NB4 (cell line): ENCODE data around the gene RECK.

Experiments
- DNase-seq: peaks from one replicate; pipeline ENCODE4 v3.0.0; 2010; ENCODE audit warnings: low read depth
- H3K4me3 ChIP-seq: one replicate; pipeline ENCODE4 v1.5.1; 2011; ENCODE audit warnings: mild to moderate bottlenecking, low read depth, low read length, moderate library complexity
- CTCF ChIP-seq: IDR thresholded peaks from one replicate; pipeline ENCODE4 v1.5.1; 2012; ENCODE audit warnings: low read depth, low read length
- MAX ChIP-seq: IDR thresholded peaks from 2 replicates; pipeline ENCODE4 v1.6.1; 2011; ENCODE audit warnings: low read depth, low read length
- MYC ChIP-seq: IDR thresholded peaks from 2 replicates; pipeline ENCODE4 v1.6.1; 2011; ENCODE audit warnings: low read depth, low read length
- POLR2A ChIP-seq: IDR thresholded peaks from 2 replicates; pipeline ENCODE4 v1.6.1; 2011; ENCODE audit warnings: mild to moderate bottlenecking; ENCODE audit not compliant: insufficient read length; ENCODE audit errors: extremely low read depth

The RECK gene

DNA sequence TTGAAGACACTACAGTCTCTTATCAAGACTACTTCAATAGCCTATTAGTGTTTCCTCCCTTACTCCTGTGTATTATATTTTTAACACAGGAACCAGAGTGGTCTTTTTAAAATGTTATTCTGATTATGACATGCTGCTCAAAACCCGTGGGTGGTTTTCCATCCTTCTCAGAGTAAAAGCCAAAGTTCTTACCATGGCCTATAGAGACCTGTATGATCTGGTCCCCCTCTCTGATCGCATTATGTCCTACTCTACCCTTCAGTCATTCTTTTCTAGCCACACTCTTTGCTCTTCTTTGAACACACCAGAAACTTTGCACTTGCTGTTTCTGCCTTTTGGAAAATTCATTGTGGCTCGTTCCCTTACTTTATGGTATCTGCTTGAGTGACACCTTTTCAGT lies 13.8 kb downstream of the RECK start:
- no peak overlapping the region for H3K4me3 ChIP-seq
- TF ChIP-seq MYC (no peak), MAX (no peak), POLR2A (no peak), CTCF (no peak)
- DNase-seq, result no peak

- TF ChIP-seq MAX (no peak), POLR2A (no peak), CTCF (no peak), MYC (no peak)
- DNase-seq, result no peak
- no peak overlapping the region for H3K4me3 ChIP-seq
Measured at GRCh38 chr9:36051317-36051716, 14.6 kb downstream of the RECK start.

- H3K4me3 ChIP-seq, result no peak overlapping the region
- TF ChIP-seq CTCF (no peak), MYC (no peak), POLR2A (no peak), MAX (no peak)
- no peak for DNase-seq
Measured at GRCh38 chr9:36053971-36054370, 17.3 kb downstream of the RECK start.

DNA sequence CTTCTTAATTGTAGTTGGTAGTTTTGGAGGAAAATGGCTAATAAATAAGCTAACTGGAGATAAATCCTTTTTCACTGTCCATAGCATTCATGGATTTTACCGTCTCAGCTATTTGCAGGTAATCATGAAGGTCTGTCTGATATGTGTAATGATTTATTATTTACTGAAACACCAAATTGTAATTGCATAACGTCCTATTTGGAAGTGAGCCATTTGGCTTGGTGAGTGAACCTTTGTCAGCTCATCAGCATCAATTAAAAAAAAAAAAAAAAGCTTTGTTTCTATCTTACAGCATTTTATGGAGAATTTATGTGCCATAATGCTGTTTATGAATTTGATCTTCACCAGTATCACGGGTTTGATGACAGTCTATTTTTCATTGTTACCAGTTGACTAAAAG lies 20.2 kb downstream of the RECK start:
- no peak for DNase-seq
- TF ChIP-seq POLR2A (no peak), CTCF (no peak), MYC (no peak), MAX (no peak)
- H3K4me3 ChIP-seq, result no peak overlapping the region

- no peak overlapping the region for H3K4me3 ChIP-seq
- DNase-seq, result no peak
Measured at GRCh38 chr9:36063804-36064447, 27.2 kb downstream of the RECK start.

More at GRCh38 chr9:36063804-36064447, 27.2 kb downstream of the RECK start:
- TF ChIP-seq CTCF (no peak), POLR2A (no peak), MAX (no peak), MYC (no peak)
